Astrocyte (in vitro differentiated cells and primary cell): Measurements from ENCODE around the gene MZT2B.
"Not testable (repeated sequence)": the region's sequence is repeated elsewhere in the genome, so short reads cannot be mapped to it uniquely, and the experiment has no call there.

Experiments used
- CTCF ChIP-seq: IDR thresholded peaks from 2 replicates; pipeline ENCODE4 v1.5.1; 2011; ENCODE audit warnings: low read depth, mild to moderate bottlenecking, inconsistent platforms, low read length, moderate library complexity; ENCODE audit not compliant: insufficient read depth
- EZH2 ChIP-seq: IDR thresholded peaks from 2 replicates; pipeline ENCODE4 v1.6.1; 2012; ENCODE audit warnings: mild to moderate bottlenecking, low read length, inconsistent platforms; ENCODE audit not compliant: insufficient read depth

- TF ChIP-seq CTCF, EZH2: not testable (repeated sequence)
Observed at GRCh38 chr2:130138841-130139251, 43.2 kb upstream of the MZT2B start.
